Tongue (tissue), 2 donors: Measurements from ENCODE around the gene SCLT1. TPM values are rescaled to one million over a fixed set of nuclear protein-coding genes. Genes with fewer than 3 reads are reported as not detected.
"Not testable (repeated sequence)": the region's sequence is repeated elsewhere in the genome, so short reads cannot be mapped to it uniquely, and the experiment has no call there.

Experiments used
- DNase-seq: peaks from one replicate; pipeline ENCODE4 v3.0.0-alpha.2; 2015
- total RNA-seq: library from RNA; depleted of rRNA; stranded (reverse); fragments of >200 nt; gene quantifications from one replicate; pipeline ENCODE4 v1.2.3, GENCODE V29; 2014

SCLT1 gene
- total RNA-seq, 1 donor from 2014 or later: 25.8 TPM

- not testable (repeated sequence) for DNase-seq
Measured at GRCh38 chr4:129069537-129069936, 23.8 kb downstream of the SCLT1 start.

GRCh38 chr4:129064717-129065116, 28.6 kb downstream of the SCLT1 start:
- DNase-seq: no peak

GRCh38 chr4:129063640-129064039, 29.7 kb downstream of the SCLT1 start:
- DNase-seq: no peak

GRCh38 chr4:129062580-129062979, 30.8 kb downstream of the SCLT1 start:
- DNase-seq: no peak

GRCh38 chr4:129059028-129059427, 34.3 kb downstream of the SCLT1 start:
- DNase-seq: no peak

- DNase-seq: no peak
Measured at GRCh38 chr4:129046055-129046959, 47.0 kb downstream of the SCLT1 start.

GRCh38 chr4:129043523-129043922, 49.8 kb downstream of the SCLT1 start:
- DNase-seq: no peak

- DNase-seq: no peak
Measured at GRCh38 chr4:129040471-129040870, 52.9 kb downstream of the SCLT1 start.

GRCh38 chr4:129037093-129037492, 56.2 kb downstream of the SCLT1 start:
- no peak for DNase-seq

GRCh38 chr4:129014566-129015509, 78.5 kb downstream of the SCLT1 start:
- no peak for DNase-seq

GRCh38 chr4:129008096-129008495, 85.2 kb downstream of the SCLT1 start:
- no peak for DNase-seq

- no peak for DNase-seq
Measured at GRCh38 chr4:128986908-128987307, 106.4 kb downstream of the SCLT1 start.

GRCh38 chr4:128986019-128986418, 107.3 kb downstream of the SCLT1 start:
- DNase-seq: no peak

GRCh38 chr4:128983771-128984485, 109.4 kb downstream of the SCLT1 start:
- no peak for DNase-seq

- no peak for DNase-seq
Measured at GRCh38 chr4:128981377-128981776, 112.0 kb downstream of the SCLT1 start.

- DNase-seq: no peak
Measured at GRCh38 chr4:128980816-128981326, 112.5 kb downstream of the SCLT1 start.

- DNase-seq: peak; percentile 8
Measured at GRCh38 chr4:128979934-128980333, 113.4 kb downstream of the SCLT1 start.

GRCh38 chr4:128978985-128979384, 114.4 kb downstream of the SCLT1 start:
- DNase-seq: no peak

- DNase-seq: peak; percentile 24
Measured at GRCh38 chr4:128974136-128974581, 119.2 kb downstream of the SCLT1 start.

- DNase-seq: no peak
Measured at GRCh38 chr4:128973384-128973783, 120.0 kb downstream of the SCLT1 start.

GRCh38 chr4:128961405-128961804, 131.9 kb downstream of the SCLT1 start:
- DNase-seq: no peak

GRCh38 chr4:128958194-128958593, 135.1 kb downstream of the SCLT1 start:
- no peak for DNase-seq
